Immature natural killer cell (primary cell): Measurements from ENCODE around the gene SYNE1. TPM values are rescaled to one million over a fixed set of nuclear protein-coding genes. Genes with fewer than 3 reads are reported as not detected.
"Not testable (repeated sequence)": the region's sequence is repeated elsewhere in the genome, so short reads cannot be mapped to it uniquely, and the experiment has no call there.

Source experiments
- DNase-seq, 3 donors: peaks; one replicate each; pipeline ENCODE4 v3.0.0; 2022; ENCODE audit warnings: mixed read lengths in 1 of 3
- H3K27ac Mint-ChIP-seq, 6 donors: one replicate each; pipeline ENCODE4 v1.8.0; 2020; ENCODE audit warnings: mixed read lengths in 6 of 6, mild to moderate bottlenecking in 5 of 6, inconsistent platforms in 4 of 6, moderate library complexity in 3 of 6
- H3K27me3 Mint-ChIP-seq, 3 donors: one replicate each; pipeline ENCODE4 v1.8.0; 2020 to 2021; ENCODE audit warnings: low read depth in 3 of 3, mild to moderate bottlenecking in 3 of 3, mixed read lengths in 3 of 3, moderate library complexity in 3 of 3, inconsistent platforms in 1 of 3
- H3K36me3 Mint-ChIP-seq, 3 donors: one replicate each; pipeline ENCODE4 v1.8.0; 2020; ENCODE audit warnings: mixed read lengths in 3 of 3, inconsistent platforms in 2 of 3, mild to moderate bottlenecking in 2 of 3
- H3K4me1 Mint-ChIP-seq, 2 donors: one replicate each; pipeline ENCODE4 v1.8.0; 2020; ENCODE audit warnings: inconsistent platforms in 2 of 2, mild to moderate bottlenecking in 2 of 2, mixed read lengths in 2 of 2, moderate library complexity in 1 of 2
- H3K4me3 Mint-ChIP-seq, 5 donors: one replicate each; pipeline ENCODE4 v1.8.0; 2020; ENCODE audit warnings: mild to moderate bottlenecking in 5 of 5, mixed read lengths in 5 of 5, inconsistent platforms in 3 of 5, moderate library complexity in 3 of 5
- H3K9me3 Mint-ChIP-seq, 6 donors: one replicate each; pipeline ENCODE4 v1.8.0; 2020; ENCODE audit warnings: mild to moderate bottlenecking in 6 of 6, mixed read lengths in 6 of 6, inconsistent platforms in 4 of 6, moderate library complexity in 3 of 6
- polyA plus RNA-seq, 3 donors: library from polyadenylated mRNA; unstranded; fragments of 300-500 nt; fragmentation: Illumina TruSeq; gene quantifications; one replicate each; pipeline ENCODE4 v1.2.3, GENCODE V29; 2021

SYNE1 gene
- polyA plus RNA-seq, 3 donors from 2014 or later: 25.9 to 117 (median 27.9) TPM

- Mint-ChIP-seq H3K4me3 (no peak overlapping the region), H3K4me1 (peaks cover 0 to under 1% of the 10 kb centered on the region in 2 donors), H3K9me3 (no peaks in the 10 kb centered on the region), H3K36me3 (peaks cover 12 to 47% (median 26%) of the 10 kb centered on the region in 3 donors), H3K27me3 (peaks cover 0 to 2% (median 0%) of the 10 kb centered on the region in 3 donors), H3K27ac (peak overlapping the region in 2 of 6 donors; percentile 2 to 18)
- DNase-seq: no peak
Observed at GRCh38 chr6:152343735-152344360, 293.3 kb downstream of the SYNE1 start.

DNA sequence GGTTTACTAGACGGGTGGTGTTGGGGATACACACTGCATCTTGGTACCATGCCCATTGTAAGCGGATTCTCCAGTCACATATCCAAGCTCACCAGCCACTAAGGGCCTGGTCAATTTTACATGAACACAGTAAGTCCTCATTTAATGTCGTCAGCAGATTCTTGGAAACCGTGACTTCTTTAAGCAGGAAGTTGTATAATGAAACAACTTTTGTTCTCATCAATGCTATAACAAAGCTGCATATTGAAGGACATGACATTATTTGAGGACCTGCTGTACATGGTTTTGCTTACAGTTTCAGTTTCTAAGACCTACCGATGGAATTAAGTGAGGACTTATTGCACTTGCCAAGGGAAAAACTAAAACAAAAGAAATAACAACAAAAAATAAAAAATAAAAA lies 295.6 kb downstream of the SYNE1 start:
- H3K27me3 Mint-ChIP-seq: peaks cover 0 to 2% (median 2%) of the 10 kb centered on the region in 3 donors
- H3K27ac Mint-ChIP-seq: peak overlapping the region in 1 of 6 donors; percentile 39
- H3K4me3 Mint-ChIP-seq: no peak overlapping the region
- H3K4me1 Mint-ChIP-seq: peaks cover 0 to 6% of the 10 kb centered on the region in 2 donors
- H3K36me3 Mint-ChIP-seq: peaks cover 8 to 47% (median 37%) of the 10 kb centered on the region in 3 donors
- no peak for DNase-seq
- H3K9me3 Mint-ChIP-seq: no peaks in the 10 kb centered on the region

DNA sequence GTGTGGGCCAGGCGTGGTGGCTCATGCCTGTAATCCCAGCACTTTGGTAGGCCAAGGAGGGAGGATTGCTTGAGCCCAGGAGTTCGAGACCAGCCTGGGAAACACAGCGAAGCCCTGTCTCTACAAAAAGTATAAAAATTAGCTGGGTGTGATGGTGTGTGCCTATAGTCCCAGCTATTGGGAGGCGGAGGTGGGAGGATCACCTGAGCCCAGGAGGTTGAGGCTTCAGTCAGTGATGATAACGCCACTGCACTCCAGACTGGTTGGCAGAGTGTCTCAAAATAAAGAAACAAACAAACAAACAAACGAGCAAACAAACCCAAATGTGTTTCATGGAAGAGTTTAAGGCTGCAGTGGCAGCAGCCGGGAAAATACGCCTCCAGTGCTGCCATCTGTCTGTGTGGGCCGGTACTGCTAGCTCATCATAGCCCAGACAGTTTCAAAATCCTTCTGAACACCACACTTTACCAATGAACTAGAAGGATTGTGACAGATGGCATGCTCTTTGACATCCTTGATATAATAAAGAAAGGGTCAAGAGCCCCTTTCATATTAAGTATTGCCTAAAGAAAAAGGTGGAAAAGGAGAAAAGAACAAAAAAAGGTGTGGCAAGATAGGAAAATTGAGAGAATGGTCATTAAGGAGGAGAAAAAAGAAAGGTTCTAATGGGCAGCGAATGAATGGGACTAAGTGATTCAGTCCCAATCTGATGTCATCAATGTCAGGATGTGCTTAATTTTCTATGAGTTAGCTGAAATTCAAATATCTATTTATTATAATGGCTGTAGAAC lies 298.6 kb downstream of the SYNE1 start:
- Mint-ChIP-seq H3K27ac (peak overlapping the region in 1 of 6 donors; percentile 33), H3K4me3 (no peak overlapping the region), H3K9me3 (no peaks in the 10 kb centered on the region), H3K4me1 (peaks cover 0 to 6% of the 10 kb centered on the region in 2 donors), H3K36me3 (peaks cover 11 to 52% (median 41%) of the 10 kb centered on the region in 3 donors), H3K27me3 (peaks cover 0 to 2% (median 2%) of the 10 kb centered on the region in 3 donors)
- peak; percentile 18 to 27 (median 20) for DNase-seq

- H3K27me3 Mint-ChIP-seq: peaks cover 0 to 2% (median 0%) of the 10 kb centered on the region in 3 donors
- H3K4me3 Mint-ChIP-seq: no peak overlapping the region
- no peak for DNase-seq
- H3K27ac Mint-ChIP-seq: no peak overlapping the region
- peaks cover 0 to 6% of the 10 kb centered on the region in 2 donors for H3K4me1 Mint-ChIP-seq
- H3K36me3 Mint-ChIP-seq: peaks cover 33 to 63% (median 51%) of the 10 kb centered on the region in 3 donors
- no peaks in the 10 kb centered on the region for H3K9me3 Mint-ChIP-seq
Observed at GRCh38 chr6:152334555-152334954, 302.6 kb downstream of the SYNE1 start.

DNA sequence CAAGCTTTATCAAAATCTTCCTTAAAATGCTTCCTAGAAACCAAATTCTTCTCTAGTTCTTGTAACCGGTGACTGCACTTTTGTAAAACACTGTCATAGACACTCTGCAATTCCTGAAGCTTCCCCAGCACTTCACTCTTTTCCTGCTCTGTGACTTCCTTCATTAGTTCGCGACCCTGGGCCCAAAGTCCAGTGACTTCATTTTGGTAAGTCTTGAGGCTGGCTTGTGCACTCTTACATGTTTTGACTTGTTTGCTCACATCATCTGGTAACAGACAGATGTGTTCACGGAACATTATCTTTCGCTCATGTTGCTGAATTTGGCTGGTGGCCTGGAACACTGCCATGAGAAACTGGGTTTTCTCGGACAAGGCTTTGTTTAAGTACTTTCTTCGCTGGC lies 306.2 kb downstream of the SYNE1 start:
- no peak for DNase-seq
- no peaks in the 10 kb centered on the region for H3K4me1 Mint-ChIP-seq
- H3K27me3 Mint-ChIP-seq: no peaks in the 10 kb centered on the region
- peaks cover 37 to 57% (median 42%) of the 10 kb centered on the region in 3 donors for H3K36me3 Mint-ChIP-seq
- no peaks in the 10 kb centered on the region for H3K9me3 Mint-ChIP-seq
- peak overlapping the region in 2 of 6 donors; percentile 26 to 39 for H3K27ac Mint-ChIP-seq
- H3K4me3 Mint-ChIP-seq: no peak overlapping the region

GRCh38 chr6:152329638-152330448 lies 307.3 kb downstream of the SYNE1 start:
- Mint-ChIP-seq H3K27me3 (no peaks in the 10 kb centered on the region), H3K4me3 (no peak overlapping the region), H3K36me3 (peaks cover 41 to 63% (median 45%) of the 10 kb centered on the region in 3 donors), H3K9me3 (no peaks in the 10 kb centered on the region), H3K27ac (peak overlapping the region in 1 of 6 donors; percentile 24), H3K4me1 (no peaks in the 10 kb centered on the region)
- DNase-seq: no peak

DNA sequence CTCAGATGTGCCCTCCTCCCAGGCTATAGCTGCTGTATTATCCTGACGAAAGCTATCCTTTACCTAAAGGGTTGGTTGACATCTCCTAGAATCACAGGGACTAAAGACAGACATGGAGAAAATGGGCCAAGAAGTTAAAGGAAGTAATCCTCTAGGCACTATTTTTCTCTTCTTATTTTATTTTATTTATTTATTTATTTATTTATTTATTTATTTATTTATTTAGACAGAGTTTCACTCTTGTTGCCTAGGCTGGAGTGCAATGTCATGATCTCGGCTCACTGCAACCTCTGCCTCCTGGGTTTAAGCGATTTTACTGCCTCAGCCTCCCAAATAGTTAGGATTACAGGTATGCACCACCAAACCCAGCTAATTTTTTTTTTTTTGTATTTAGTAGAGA lies 309.0 kb downstream of the SYNE1 start:
- DNase-seq, H3K27ac Mint-ChIP-seq: not testable (repeated sequence)
- peaks cover 45 to 68% (median 50%) of the 10 kb centered on the region in 3 donors for H3K36me3 Mint-ChIP-seq

GRCh38 chr6:152323376-152323775 lies 313.8 kb downstream of the SYNE1 start:
- peaks cover 0 to 2% (median 0%) of the 10 kb centered on the region in 3 donors for H3K27me3 Mint-ChIP-seq
- DNase-seq: no peak
- H3K4me1 Mint-ChIP-seq: no peaks in the 10 kb centered on the region
- H3K4me3 Mint-ChIP-seq: no peak overlapping the region
- no peaks in the 10 kb centered on the region for H3K9me3 Mint-ChIP-seq
- peaks cover 32 to 63% (median 48%) of the 10 kb centered on the region in 3 donors for H3K36me3 Mint-ChIP-seq
- no peak overlapping the region for H3K27ac Mint-ChIP-seq

More for the DNA sequence above, 309.0 kb downstream of the SYNE1 start:
- not testable (repeated sequence) for H3K27me3 Mint-ChIP-seq, H3K4me1 Mint-ChIP-seq, H3K9me3 Mint-ChIP-seq, H3K4me3 Mint-ChIP-seq

DNA sequence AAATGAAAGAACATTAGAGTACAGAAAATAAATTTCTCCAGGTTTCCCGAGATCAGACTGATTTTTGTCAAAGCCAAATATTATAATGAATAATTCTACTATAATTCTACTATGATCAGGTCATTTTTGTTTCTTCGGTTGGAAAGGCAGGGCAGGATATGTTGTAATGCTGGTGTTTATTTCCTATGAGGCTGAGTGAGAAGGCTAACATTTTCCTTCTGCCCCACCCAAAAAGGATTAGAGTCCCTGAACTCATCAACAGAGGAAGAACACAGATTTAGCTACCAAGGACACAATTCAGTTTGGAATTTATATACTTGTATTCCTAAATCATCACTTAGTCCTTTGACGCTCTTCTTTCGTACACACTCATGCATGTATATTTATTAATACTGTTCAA lies 318.9 kb downstream of the SYNE1 start:
- DNase-seq: no peak
- H3K4me3 Mint-ChIP-seq: no peak overlapping the region

GRCh38 chr6:152316024-152316423 lies 321.1 kb downstream of the SYNE1 start:
- H3K4me1 Mint-ChIP-seq: no peaks in the 10 kb centered on the region
- no peak overlapping the region for H3K27ac Mint-ChIP-seq
- H3K4me3 Mint-ChIP-seq: no peak overlapping the region
- H3K36me3 Mint-ChIP-seq: peaks cover 31 to 60% (median 41%) of the 10 kb centered on the region in 3 donors
- no peak for DNase-seq
- no peaks in the 10 kb centered on the region for H3K9me3 Mint-ChIP-seq
- H3K27me3 Mint-ChIP-seq: peaks cover 0 to 3% (median 0%) of the 10 kb centered on the region in 3 donors

More for the DNA sequence above, 318.9 kb downstream of the SYNE1 start:
- H3K27ac Mint-ChIP-seq: no peak overlapping the region
- no peaks in the 10 kb centered on the region for H3K9me3 Mint-ChIP-seq
- no peaks in the 10 kb centered on the region for H3K4me1 Mint-ChIP-seq
- H3K27me3 Mint-ChIP-seq: peaks cover 0 to 3% (median 0%) of the 10 kb centered on the region in 3 donors
- H3K36me3 Mint-ChIP-seq: peaks cover 35 to 68% (median 48%) of the 10 kb centered on the region in 3 donors

DNA sequence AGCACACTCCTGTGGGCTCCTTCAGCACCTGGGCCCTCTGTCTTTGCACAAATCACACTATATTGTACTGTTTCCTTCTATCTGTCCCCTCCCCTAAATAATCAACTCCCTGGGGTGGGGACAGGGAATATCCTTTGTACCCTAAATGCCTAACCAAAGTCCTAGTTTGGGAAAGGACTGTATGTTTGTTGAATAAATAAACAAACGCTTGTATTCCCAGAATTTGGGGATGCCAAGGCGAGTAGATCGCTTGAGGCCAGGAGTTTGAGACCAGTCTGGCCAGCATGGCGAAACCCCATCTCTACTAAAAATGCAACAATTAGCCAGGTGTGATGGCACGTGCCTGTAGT lies 322.7 kb downstream of the SYNE1 start:
- Mint-ChIP-seq H3K27ac (peak overlapping the region in 2 of 6 donors; percentile 19 to 23), H3K4me1 (no peaks in the 10 kb centered on the region), H3K36me3 (peaks cover 31 to 60% (median 34%) of the 10 kb centered on the region in 3 donors), H3K9me3 (no peaks in the 10 kb centered on the region), H3K4me3 (no peak overlapping the region), H3K27me3 (peaks cover 0 to 3% (median 0%) of the 10 kb centered on the region in 3 donors)
- DNase-seq: no peak

DNA sequence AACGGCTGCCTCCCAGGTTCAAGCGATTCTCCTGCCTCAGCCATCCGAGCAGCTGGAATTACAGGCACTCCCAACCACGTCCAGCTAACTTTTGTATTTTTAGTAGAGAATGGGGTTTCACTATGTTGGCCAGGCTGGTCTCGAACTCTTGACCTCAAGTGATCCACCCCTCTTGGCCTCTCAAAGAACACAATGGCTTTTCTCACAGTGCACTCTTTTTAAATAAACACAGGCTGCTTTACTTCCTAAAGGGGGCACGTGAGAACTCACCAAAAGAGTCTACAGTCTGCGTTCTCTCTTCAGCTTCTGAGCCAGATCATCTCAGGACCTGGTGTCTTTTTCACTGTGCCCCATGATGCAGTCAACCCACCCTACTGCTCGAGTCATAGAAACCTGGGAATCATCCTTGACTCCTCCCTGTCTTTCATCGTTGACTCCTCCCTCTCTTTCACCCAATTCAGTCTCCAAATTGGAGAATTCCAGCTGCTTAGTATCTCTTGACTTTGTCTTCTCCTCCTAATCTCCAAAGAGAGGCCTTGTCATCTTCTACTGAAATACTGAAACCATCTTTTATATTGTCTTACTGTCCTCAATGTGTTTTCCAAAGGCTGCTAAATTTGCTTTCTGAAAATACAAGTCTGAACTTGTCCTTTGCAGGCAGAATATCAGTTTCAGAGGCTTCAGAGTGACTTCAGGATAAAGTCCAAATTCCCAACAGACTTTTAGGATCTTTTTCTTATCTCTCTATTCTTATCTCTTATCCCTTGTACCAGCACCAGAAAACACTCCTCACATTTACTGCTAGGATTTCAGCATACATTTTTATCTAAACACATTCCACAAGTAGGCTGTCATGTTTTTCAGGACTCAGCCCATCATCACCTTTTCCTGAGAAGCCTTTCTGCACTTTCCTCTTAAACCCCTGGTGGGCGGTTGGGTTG lies 323.4 kb downstream of the SYNE1 start:
- H3K27ac Mint-ChIP-seq: peak overlapping the region in 2 of 6 donors; percentile 19 to 23
- H3K36me3 Mint-ChIP-seq: peaks cover 31 to 59% (median 31%) of the 10 kb centered on the region in 3 donors
- H3K9me3 Mint-ChIP-seq: no peaks in the 10 kb centered on the region
- H3K4me1 Mint-ChIP-seq: peaks cover 0 to 2% of the 10 kb centered on the region in 2 donors
- peaks cover 0 to 3% (median 0%) of the 10 kb centered on the region in 3 donors for H3K27me3 Mint-ChIP-seq
- H3K4me3 Mint-ChIP-seq: no peak overlapping the region
- no peak for DNase-seq
